Panc1 (cell line): ENCODE measurements around the gene ZGRF1. TPM values are rescaled to one million over a fixed set of nuclear protein-coding genes. Genes with fewer than 3 reads are reported as not detected.

Source experiments
- ATAC-seq: fragments of 200-7000 bp; cut with Tn5 transposase; 2 replicates; pipeline ENCODE4 v1.9.1; 2020; ENCODE audit warnings: mild to moderate bottlenecking, moderate library complexity
- BruUV-seq: library from RNA; stranded (reverse); fragments of 400-500 nt; replicated peaks from 2 replicates; lab custom pipeline; 2021; lab: Mats Ljungman, UMichigan
- CTCF ChIA-PET: fragments of 300-600 bp; sonication (Branson Sonifier 250); formaldehyde crosslinking; loops from one replicate; lab custom pipeline; 2022; ENCODE audit warnings: antibody characterized with exemption; lab: Charles Lee
- POLR2A ChIA-PET: fragments of 300-600 bp; sonication (Branson Sonifier 250); formaldehyde crosslinking; loops from one replicate; lab custom pipeline; 2022; ENCODE audit warnings: antibody characterized with exemption; lab: Charles Lee
- DNase-seq: peaks from one replicate; pipeline ENCODE4 v3.0.0-alpha.2; 2010; ENCODE audit warnings: low read depth, low spot score
- H3K27ac ChIP-seq: 2 replicates; pipeline ENCODE4 v1.5.1; 2011; ENCODE audit warnings: mild to moderate bottlenecking, low read length, inconsistent platforms
- H3K27me3 ChIP-seq: fragments of 200-500 bp; sonication (Bioruptor generic); 2 replicates; pipeline ENCODE4 v1.6.0; 2014; ENCODE audit warnings: low read length, inconsistent platforms; ENCODE audit not compliant: control insufficient read depth, insufficient read depth
- H3K36me3 ChIP-seq: fragments of 200-500 bp; sonication (Bioruptor generic); 2 replicates; pipeline ENCODE4 v1.5.1; 2014; ENCODE audit warnings: inconsistent platforms, mild to moderate bottlenecking, low read length, moderate library complexity; ENCODE audit not compliant: control insufficient read depth, insufficient read depth
- H3K4me1 ChIP-seq: 2 replicates; pipeline ENCODE4 v1.5.1; 2011; ENCODE audit warnings: inconsistent platforms, mild to moderate bottlenecking, low read length, moderate library complexity; ENCODE audit not compliant: control insufficient read depth, insufficient read depth
- H3K4me3 ChIP-seq, 2 experiments: 2 replicates each; pipeline ENCODE4 v1.5.1; 2011 to 2012; ENCODE audit warnings: low read depth in 2 of 2, low read length in 2 of 2, mild to moderate bottlenecking in 2 of 2, inconsistent platforms in 1 of 2, moderate library complexity in 1 of 2
- H3K9me3 ChIP-seq: fragments of 200-500 bp; sonication (Bioruptor generic); 2 replicates; pipeline ENCODE4 v1.5.1; 2014; ENCODE audit warnings: low read depth, mild to moderate bottlenecking, inconsistent platforms, low read length, moderate library complexity; ENCODE audit not compliant: control insufficient read depth, insufficient read depth
- POLR2AphosphoS5 ChIP-seq: IDR thresholded peaks from 2 replicates; pipeline ENCODE4 v1.6.1; 2012; ENCODE audit warnings: mild to moderate bottlenecking, low read depth, low read length, moderate library complexity
- SIN3A ChIP-seq: IDR thresholded peaks from 2 replicates; pipeline ENCODE4 v1.6.1; 2012; ENCODE audit warnings: low read depth, mild to moderate bottlenecking, low read length, moderate library complexity, borderline replicate concordance; ENCODE audit not compliant: insufficient read depth
- TCF7L2 ChIP-seq: IDR thresholded peaks from 2 replicates; pipeline ENCODE4 v1.6.1; 2011; ENCODE audit warnings: mild to moderate bottlenecking, low read depth, low read length, inconsistent platforms
- in situ Hi-C: cut with HindIII; loops from 2 replicates; pipeline ENCODE4 v1.10.0; 2016; ENCODE audit warnings: low sequenced_read_pairs, low pct_unique_long_range_greater_than_20kb
- intact Hi-C: fragments of 100-400 bp; cut with micrococcal nuclease; formaldehyde crosslinking; loops from one replicate; pipeline ENCODE4 v1.10.0; 2022; ENCODE audit not compliant: unreplicated experiment
- total RNA-seq: library from RNA; stranded (reverse); gene quantifications from one replicate; pipeline ENCODE4 v1.2.1, GENCODE V29; 2021; ENCODE audit not compliant: unreplicated experiment
- TF ChIP-seq, protein P1 (sequence below): fragments of 450-650 bp; IDR thresholded peaks from 2 replicates; pipeline ENCODE4 v1.5.1; 2017; ENCODE audit warnings: mild to moderate bottlenecking
- TF ChIP-seq, protein P2 (sequence below), 2 experiments: IDR thresholded peaks; 2 replicates each; pipeline ENCODE4 v1.6.1; 2011 to 2012; ENCODE audit warnings: low read depth in 2 of 2, control low read depth in 1 of 2, low read length in 1 of 2, mild to moderate bottlenecking in 1 of 2, moderate library complexity in 1 of 2; ENCODE audit not compliant: insufficient read depth in 1 of 2

ZGRF1 gene
- total RNA-seq, 1 experiment from 2014 or later = 7.4 TPM

DNA sequence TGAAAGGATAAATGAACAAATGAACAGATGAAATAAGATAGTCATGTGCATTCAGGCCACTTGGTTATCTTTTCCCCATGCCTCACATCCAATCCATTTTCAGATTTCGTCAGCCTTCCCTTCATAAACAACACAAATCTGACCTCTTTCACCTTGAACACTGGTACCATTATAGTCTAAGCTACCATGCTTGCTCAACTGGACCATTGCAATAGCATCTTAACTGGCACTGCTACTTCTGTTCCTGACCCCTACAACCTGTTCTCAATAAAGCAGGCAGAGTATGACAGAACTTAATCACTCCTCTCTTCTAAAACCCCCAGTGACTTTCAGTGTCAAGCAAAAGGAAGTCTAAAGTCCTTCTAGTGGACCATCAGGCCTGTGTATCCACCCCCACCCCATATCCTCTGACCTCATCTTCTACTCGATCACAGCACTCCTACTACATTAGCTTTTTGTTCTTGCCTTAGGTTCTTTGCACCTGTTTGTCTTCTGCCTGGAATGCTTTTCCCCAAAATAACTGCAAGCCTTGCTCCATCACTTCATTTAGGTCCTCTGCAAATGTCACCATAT, 40.9 kb upstream of the ZGRF1 start:
- no TSS peak for BruUV-seq
- Histone ChIP-seq H3K27ac (no peak overlapping the region), H3K4me1 (no peaks in the 10 kb centered on the region), H3K4me3 (no peak overlapping the region), H3K27me3 (no peaks in the 10 kb centered on the region; the same call in 1 of the 2 replicates), H3K36me3 (no peaks in the 10 kb centered on the region), H3K9me3 (no peaks in the 10 kb centered on the region)
- DNase-seq = no peak
- POLR2A ChIA-PET = no interaction called here
- ATAC-seq = no peak
- intact Hi-C loops = no loop called here
- in situ Hi-C loops = no loop called here
- TF ChIP-seq POLR2AphosphoS5 = no peak
- TF ChIP-seq SIN3A = no peak
- no peak for TF ChIP-seq TCF7L2
- TF ChIP-seq, protein P1, sequence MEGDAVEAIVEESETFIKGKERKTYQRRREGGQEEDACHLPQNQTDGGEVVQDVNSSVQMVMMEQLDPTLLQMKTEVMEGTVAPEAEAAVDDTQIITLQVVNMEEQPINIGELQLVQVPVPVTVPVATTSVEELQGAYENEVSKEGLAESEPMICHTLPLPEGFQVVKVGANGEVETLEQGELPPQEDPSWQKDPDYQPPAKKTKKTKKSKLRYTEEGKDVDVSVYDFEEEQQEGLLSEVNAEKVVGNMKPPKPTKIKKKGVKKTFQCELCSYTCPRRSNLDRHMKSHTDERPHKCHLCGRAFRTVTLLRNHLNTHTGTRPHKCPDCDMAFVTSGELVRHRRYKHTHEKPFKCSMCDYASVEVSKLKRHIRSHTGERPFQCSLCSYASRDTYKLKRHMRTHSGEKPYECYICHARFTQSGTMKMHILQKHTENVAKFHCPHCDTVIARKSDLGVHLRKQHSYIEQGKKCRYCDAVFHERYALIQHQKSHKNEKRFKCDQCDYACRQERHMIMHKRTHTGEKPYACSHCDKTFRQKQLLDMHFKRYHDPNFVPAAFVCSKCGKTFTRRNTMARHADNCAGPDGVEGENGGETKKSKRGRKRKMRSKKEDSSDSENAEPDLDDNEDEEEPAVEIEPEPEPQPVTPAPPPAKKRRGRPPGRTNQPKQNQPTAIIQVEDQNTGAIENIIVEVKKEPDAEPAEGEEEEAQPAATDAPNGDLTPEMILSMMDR = no peak
- TF ChIP-seq, protein P2, sequence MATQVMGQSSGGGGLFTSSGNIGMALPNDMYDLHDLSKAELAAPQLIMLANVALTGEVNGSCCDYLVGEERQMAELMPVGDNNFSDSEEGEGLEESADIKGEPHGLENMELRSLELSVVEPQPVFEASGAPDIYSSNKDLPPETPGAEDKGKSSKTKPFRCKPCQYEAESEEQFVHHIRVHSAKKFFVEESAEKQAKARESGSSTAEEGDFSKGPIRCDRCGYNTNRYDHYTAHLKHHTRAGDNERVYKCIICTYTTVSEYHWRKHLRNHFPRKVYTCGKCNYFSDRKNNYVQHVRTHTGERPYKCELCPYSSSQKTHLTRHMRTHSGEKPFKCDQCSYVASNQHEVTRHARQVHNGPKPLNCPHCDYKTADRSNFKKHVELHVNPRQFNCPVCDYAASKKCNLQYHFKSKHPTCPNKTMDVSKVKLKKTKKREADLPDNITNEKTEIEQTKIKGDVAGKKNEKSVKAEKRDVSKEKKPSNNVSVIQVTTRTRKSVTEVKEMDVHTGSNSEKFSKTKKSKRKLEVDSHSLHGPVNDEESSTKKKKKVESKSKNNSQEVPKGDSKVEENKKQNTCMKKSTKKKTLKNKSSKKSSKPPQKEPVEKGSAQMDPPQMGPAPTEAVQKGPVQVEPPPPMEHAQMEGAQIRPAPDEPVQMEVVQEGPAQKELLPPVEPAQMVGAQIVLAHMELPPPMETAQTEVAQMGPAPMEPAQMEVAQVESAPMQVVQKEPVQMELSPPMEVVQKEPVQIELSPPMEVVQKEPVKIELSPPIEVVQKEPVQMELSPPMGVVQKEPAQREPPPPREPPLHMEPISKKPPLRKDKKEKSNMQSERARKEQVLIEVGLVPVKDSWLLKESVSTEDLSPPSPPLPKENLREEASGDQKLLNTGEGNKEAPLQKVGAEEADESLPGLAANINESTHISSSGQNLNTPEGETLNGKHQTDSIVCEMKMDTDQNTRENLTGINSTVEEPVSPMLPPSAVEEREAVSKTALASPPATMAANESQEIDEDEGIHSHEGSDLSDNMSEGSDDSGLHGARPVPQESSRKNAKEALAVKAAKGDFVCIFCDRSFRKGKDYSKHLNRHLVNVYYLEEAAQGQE (IDR thresholded peaks at IDR 0.05; ENCODE audit: insufficient read depth in 1 of 2, low read depth in 2 of 2, low read length in 1 of 2) = no peak
- CTCF ChIA-PET = interaction anchor here (0.7 kb wide), 1 partner anchor 70 kb away, joined by 7 read pairs; no protein-coding TSS in a partner anchor

DNA sequence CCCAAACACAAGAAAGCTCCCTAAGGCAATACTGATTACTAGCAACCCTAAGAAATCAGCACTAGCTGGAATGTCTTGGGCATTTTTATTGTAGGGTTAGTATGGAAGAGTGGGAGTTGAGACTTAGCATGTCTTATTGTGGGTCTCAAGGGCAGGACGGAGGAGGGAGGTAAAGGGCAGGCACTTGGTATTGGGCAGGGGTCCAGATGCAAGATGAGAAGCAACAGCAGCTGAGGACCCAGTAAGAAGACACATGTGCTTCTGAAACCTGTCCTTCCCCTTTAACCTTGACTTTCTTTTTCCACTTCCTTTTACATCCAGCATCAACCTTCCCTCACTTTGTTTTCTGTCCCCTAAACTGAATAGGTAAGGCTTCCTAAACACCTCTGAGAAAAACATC, 37.7 kb upstream of the ZGRF1 start:
- TF ChIP-seq, protein P2 (IDR thresholded peaks at IDR 0.05; ENCODE audit: insufficient read depth in 1 of 2, low read depth in 2 of 2, low read length in 1 of 2) = no peak
- no peak for TF ChIP-seq SIN3A
- H3K4me1 ChIP-seq = no peaks in the 10 kb centered on the region
- H3K27ac ChIP-seq = no peak overlapping the region
- H3K36me3 ChIP-seq = no peaks in the 10 kb centered on the region
- ATAC-seq (no peak), DNase-seq (no peak)
- CTCF ChIA-PET = no interaction called here
- no peak overlapping the region for H3K4me3 ChIP-seq
- POLR2A ChIA-PET = no interaction called here
- in situ Hi-C loops = no loop called here
- BruUV-seq = no TSS peak
- H3K9me3 ChIP-seq = no peaks in the 10 kb centered on the region
- intact Hi-C loops = no loop called here
- no peaks in the 10 kb centered on the region; the same call in 1 of the 2 replicates for H3K27me3 ChIP-seq
